T-helper 1 cell treated with Interleukin-12 subunit alpha and Interleukin-12 subunit beta and Interleukin-4 antibody, amounts not matched to agents 30 μg/mL and 1 μg/mL, for 36 hours (primary cell): ENCODE measurements around the gene TSPAN31.
A peak's percentile ranks its signal among the peaks of the same experiment; 100 is the strongest.

ENCODE experiments used
- H3K27ac Mint-ChIP-seq: one replicate; pipeline ENCODE4 v1.8.0; 2021; ENCODE audit warnings: mild to moderate bottlenecking, mixed read lengths
- H3K27me3 Mint-ChIP-seq: one replicate; pipeline ENCODE4 v1.8.0; 2021; ENCODE audit warnings: low read depth, mixed read lengths
- H3K36me3 Mint-ChIP-seq: one replicate; pipeline ENCODE4 v1.8.0; 2021; ENCODE audit warnings: low read depth, mixed read lengths
- H3K4me1 Mint-ChIP-seq: one replicate; pipeline ENCODE4 v1.8.0; 2021; ENCODE audit warnings: low read depth, mixed read lengths
- H3K4me3 Mint-ChIP-seq: one replicate; pipeline ENCODE4 v1.8.0; 2021; ENCODE audit warnings: mild to moderate bottlenecking, moderate library complexity, mixed read lengths
- H3K9me3 Mint-ChIP-seq: one replicate; pipeline ENCODE4 v1.8.0; 2021; ENCODE audit warnings: mixed read lengths

Gene TSPAN31

GRCh38 chr12:57737467-57738460 is 7.1 kb upstream of the TSPAN31 start:
- Mint-ChIP-seq H3K27ac (no peak overlapping the region), H3K36me3 (peaks cover 38% of the 10 kb centered on the region), H3K9me3 (no peaks in the 10 kb centered on the region), H3K4me1 (peaks cover 32% of the 10 kb centered on the region), H3K4me3 (no peak overlapping the region), H3K27me3 (no peaks in the 10 kb centered on the region)

DNA sequence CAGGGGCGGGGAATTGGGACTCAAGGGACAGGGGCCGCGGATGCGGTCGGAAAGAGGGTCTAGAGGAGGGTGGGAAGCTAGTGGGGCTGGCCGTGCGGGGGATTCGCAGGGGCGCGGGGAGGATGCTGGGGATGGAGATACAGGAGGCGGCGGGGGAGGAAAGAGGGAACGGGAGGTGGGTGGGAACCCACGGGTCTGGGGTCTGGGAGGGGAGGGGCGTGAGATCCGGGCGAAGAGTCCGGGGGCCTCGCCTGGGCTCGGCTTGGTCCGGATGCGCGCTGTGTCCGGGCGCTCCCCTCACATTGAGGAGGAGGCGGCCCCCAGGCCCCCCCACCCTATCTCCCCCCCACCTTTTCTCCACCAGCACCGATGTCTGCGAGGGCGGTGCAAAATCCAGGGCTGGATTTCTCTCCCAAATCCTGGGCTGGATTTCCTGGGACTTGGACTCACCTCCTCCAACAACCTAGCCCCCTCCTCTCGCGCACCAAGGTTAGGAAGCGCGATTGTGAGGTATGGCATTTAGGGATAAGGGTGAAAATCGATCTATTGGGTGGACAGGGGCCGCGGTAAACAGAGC is 6.1 kb upstream of the TSPAN31 start, which contains the start of gene AGAP2:
AGAP2 (minus strand) TSS at position 82 of the 577 bp plus-strand sequence. CDS start 496 bp downstream, outside the sequence.
- H3K4me3 Mint-ChIP-seq: peak within 1 kb of the TSS; percentile 71
- no peaks in the 10 kb centered on the region for H3K9me3 Mint-ChIP-seq
- H3K27me3 Mint-ChIP-seq: no peaks in the 10 kb centered on the region
- peaks cover 32% of the 10 kb centered on the region for H3K4me1 Mint-ChIP-seq
- H3K27ac Mint-ChIP-seq: peak within 1 kb of the TSS; percentile 62
- H3K36me3 Mint-ChIP-seq: peaks cover 31% of the 10 kb centered on the region

- peak overlapping the region; percentile 71 for H3K4me3 Mint-ChIP-seq
- H3K36me3 Mint-ChIP-seq: peaks cover 29% of the 10 kb centered on the region
- H3K4me1 Mint-ChIP-seq: peaks cover 38% of the 10 kb centered on the region
- no peaks in the 10 kb centered on the region for H3K9me3 Mint-ChIP-seq
- no peaks in the 10 kb centered on the region for H3K27me3 Mint-ChIP-seq
- peak overlapping the region; percentile 62 for H3K27ac Mint-ChIP-seq
Observed at GRCh38 chr12:57739387-57739786, 5.5 kb upstream of the TSPAN31 start.

DNA sequence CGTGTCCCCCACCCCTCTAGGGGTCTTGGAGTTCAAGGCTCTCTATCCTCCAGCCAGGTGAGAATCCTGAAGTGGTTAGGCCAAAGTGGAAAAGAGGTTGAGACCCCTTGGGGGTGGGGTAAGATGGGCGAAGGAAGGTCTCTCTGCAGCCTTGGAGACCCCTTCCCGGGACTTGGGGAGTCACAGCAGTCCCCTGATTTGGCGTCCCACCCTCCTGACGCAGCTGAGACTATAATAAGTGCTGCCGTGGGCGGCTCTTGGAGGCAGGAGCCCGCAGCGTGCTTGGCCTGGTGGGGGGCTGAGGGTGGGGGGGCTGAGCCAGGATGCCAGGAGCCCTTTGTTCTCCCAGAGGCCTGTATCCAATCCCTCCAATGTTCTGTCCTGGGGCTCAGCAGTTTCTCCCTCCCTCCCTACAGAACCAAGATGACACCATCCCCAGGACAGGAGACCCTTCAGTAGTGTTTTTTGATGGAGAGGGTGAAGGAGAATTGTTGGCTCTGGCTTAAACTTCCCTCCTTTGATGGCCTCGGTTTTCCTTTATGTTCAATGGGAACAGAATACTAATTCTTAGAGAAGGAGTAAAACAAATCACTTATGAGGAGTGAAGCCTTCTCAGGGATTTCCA is 4.8 kb upstream of the TSPAN31 start:
- no peaks in the 10 kb centered on the region for H3K9me3 Mint-ChIP-seq
- peak overlapping the region; percentile 90 for H3K4me3 Mint-ChIP-seq
- H3K27me3 Mint-ChIP-seq: no peaks in the 10 kb centered on the region
- H3K36me3 Mint-ChIP-seq: peaks cover 26% of the 10 kb centered on the region
- peak overlapping the region; percentile 6 for H3K27ac Mint-ChIP-seq
- H3K4me1 Mint-ChIP-seq: peaks cover 38% of the 10 kb centered on the region

DNA sequence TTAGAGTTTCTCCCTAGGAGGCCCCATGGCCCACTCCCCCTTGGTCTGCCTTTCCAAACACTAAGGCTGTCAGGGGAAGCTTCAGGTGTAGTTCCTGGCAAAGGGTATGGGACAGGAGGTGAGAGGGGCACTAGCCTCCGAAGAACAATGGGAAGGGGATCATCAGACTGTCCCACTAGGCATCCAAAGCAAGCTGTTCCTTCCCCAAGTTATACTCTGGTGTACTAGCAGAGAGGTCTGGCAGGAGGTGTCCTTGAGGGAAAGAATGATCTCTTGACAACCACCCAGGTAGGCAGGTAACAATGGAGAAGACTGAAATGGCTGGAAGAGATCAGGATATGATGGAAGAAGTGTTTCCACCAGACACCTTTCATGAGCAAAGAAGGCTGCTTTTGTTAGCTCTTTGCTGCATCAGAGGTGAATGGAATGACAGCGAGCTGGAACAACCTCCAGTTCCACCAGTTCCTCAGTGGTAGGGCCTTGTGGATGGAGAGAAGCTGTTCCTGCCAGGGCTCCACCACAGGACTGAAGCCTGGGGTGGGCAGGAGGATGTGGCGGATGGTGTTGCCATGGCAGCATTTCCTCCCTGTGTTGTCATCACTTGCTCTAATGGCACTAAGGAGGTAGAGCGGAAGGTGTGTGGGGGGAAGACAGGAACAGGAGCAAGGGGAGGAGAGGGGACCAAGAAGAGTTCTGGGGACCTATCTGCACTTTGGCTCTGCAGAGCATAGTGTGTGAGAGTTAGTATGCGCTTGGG is 4.0 kb upstream of the TSPAN31 start:
- Mint-ChIP-seq H3K9me3 (no peaks in the 10 kb centered on the region), H3K4me3 (peak overlapping the region; percentile 90), H3K4me1 (peaks cover 41% of the 10 kb centered on the region), H3K36me3 (peaks cover 25% of the 10 kb centered on the region), H3K27ac (peak overlapping the region; percentile 88), H3K27me3 (no peaks in the 10 kb centered on the region)

DNA sequence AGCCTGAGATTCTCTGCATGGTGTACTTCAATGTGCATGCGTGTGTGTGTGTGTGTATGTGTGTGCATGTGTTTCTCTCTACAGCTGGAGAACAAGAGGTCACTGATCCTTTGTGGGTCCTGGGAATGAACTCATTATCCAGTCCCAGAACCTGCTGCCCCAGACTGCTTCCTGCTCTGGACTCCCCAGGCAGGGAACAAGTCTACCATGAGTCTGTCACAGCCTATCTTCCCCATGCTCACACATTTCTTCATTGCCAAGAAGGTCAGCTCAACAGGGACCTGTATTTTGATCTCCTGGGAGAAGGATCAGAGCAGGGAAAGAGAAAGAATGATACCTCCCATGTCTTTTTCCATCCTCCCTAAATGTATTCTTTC is 3.4 kb upstream of the TSPAN31 start:
- peaks cover 47% of the 10 kb centered on the region for H3K4me1 Mint-ChIP-seq
- no peaks in the 10 kb centered on the region for H3K27me3 Mint-ChIP-seq
- no peaks in the 10 kb centered on the region for H3K9me3 Mint-ChIP-seq
- H3K27ac Mint-ChIP-seq: peak overlapping the region; percentile 88
- H3K36me3 Mint-ChIP-seq: peaks cover 28% of the 10 kb centered on the region
- H3K4me3 Mint-ChIP-seq: peak overlapping the region; percentile 90

- H3K4me3 Mint-ChIP-seq: peak overlapping the region; percentile 90
- peaks cover 26% of the 10 kb centered on the region for H3K36me3 Mint-ChIP-seq
- no peaks in the 10 kb centered on the region for H3K9me3 Mint-ChIP-seq
Observed at GRCh38 chr12:57741844-57742738, 2.7 kb upstream of the TSPAN31 start.

DNA sequence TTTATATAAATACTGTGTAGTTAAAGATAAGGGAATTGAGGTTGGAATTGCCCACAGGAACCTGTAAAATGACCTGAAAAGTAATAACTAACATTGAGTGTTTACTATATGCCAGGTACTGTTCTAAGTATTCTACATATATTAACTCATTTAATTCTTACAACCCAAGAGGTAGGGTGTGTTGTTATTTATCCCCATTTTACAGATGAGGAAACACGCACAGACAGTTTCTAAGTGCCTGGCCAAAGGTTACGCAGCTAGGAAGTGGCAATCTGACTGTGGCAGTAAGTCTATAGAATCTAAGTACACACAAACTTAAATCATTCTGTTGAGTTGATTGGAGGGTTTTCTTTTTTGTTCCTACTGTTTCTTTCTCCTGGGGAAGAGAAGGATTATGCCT is 1.1 kb upstream of the TSPAN31 start:
- peak overlapping the region; percentile 97 for H3K27ac Mint-ChIP-seq

More at GRCh38 chr12:57741844-57742738, 2.7 kb upstream of the TSPAN31 start:
- Mint-ChIP-seq H3K4me1 (peaks cover 46% of the 10 kb centered on the region), H3K27me3 (no peaks in the 10 kb centered on the region), H3K27ac (peak overlapping the region; percentile 88)

DNA sequence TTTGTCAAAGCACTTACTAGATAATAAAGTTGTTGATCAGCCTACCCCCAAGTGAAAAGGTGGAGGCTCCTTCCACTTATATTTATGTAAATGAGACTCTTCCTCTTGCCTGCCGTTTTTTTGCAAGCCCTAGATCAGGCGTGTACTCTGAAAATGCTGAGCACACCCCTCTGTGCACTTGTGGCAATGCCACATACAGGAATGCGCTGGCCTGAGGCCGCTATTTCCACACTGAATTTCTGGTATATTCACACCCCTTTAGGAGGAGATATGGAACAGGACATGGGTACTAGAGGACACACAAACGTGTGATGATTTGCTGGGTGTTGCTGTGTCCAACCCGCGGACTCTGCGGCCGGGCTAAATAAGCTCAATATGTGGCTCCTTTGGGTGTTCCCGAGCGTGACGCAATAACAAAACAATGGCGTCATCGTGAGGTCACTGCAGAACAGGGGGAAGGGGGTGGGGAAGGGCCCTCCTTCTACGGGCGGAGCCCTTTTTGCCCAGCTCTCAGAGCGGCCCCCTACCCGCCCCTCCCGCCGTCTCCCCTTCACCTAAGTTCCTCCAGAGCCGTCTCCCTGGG is 554 bp upstream of the TSPAN31 start:
- H3K27ac Mint-ChIP-seq: peak overlapping the region; percentile 97
- H3K4me3 Mint-ChIP-seq: peak overlapping the region; percentile 88
- H3K27me3 Mint-ChIP-seq: no peaks in the 10 kb centered on the region
- no peaks in the 10 kb centered on the region for H3K9me3 Mint-ChIP-seq
- H3K4me1 Mint-ChIP-seq: peaks cover 46% of the 10 kb centered on the region
- H3K36me3 Mint-ChIP-seq: peaks cover 34% of the 10 kb centered on the region

More for the DNA sequence above, 1.1 kb upstream of the TSPAN31 start:
- peaks cover 50% of the 10 kb centered on the region for H3K4me1 Mint-ChIP-seq
- H3K9me3 Mint-ChIP-seq: no peaks in the 10 kb centered on the region
- H3K36me3 Mint-ChIP-seq: peaks cover 34% of the 10 kb centered on the region
- peak overlapping the region; percentile 88 for H3K4me3 Mint-ChIP-seq
- H3K27me3 Mint-ChIP-seq: no peaks in the 10 kb centered on the region

GRCh38 chr12:57745485-57745881 is 644 bp downstream of the TSPAN31 start:
- H3K27me3 Mint-ChIP-seq: no peaks in the 10 kb centered on the region
- peak overlapping the region; percentile 97 for H3K27ac Mint-ChIP-seq
- peak overlapping the region; percentile 88 for H3K4me3 Mint-ChIP-seq
- peaks cover 45% of the 10 kb centered on the region for H3K4me1 Mint-ChIP-seq
- H3K36me3 Mint-ChIP-seq: peaks cover 36% of the 10 kb centered on the region
- no peaks in the 10 kb centered on the region for H3K9me3 Mint-ChIP-seq

DNA sequence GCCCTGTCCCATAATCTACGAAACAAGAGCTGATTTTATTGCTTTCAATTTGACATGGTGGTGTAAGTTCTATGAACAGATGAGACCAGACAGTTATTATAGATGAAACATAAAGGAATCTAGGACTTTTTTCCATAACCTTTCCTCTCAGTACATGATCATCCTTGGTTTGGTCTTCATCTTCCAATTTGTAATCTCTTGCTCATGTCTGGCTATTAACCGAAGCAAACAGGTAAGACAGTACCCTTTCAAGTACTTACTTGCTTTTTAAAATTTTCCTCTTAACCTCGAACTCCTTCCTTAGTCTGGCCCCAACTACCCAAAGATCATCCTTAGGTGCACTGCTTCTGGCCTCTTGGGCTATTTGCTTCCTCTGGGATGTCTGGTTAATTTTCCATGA is 1.2 kb downstream of the TSPAN31 start:
- Mint-ChIP-seq H3K9me3 (no peaks in the 10 kb centered on the region), H3K27ac (peak overlapping the region; percentile 97), H3K36me3 (peaks cover 36% of the 10 kb centered on the region), H3K4me1 (peaks cover 42% of the 10 kb centered on the region), H3K4me3 (peak overlapping the region; percentile 88), H3K27me3 (no peaks in the 10 kb centered on the region)

DNA sequence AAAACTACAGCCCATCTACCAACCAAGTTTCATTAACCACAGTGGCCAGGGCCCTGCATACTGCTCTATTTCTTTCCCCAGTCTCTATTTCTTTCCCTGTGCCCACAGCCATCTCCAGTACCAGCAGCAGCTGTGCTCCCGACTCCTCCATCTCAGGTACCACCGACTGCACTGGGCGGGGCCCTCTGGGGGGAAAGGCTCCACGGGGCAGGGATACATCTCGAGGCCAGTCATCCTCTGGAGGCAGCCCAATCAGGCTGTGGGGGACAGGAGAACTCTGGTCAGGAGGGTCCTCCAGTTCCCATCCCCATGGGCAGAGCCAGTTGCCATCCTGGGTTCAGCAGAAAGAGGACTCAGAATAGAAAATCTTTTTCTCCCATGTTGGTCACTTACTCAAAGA is 4.2 kb downstream of the TSPAN31 start:
- Mint-ChIP-seq H3K4me1 (peaks cover 60% of the 10 kb centered on the region), H3K27me3 (no peaks in the 10 kb centered on the region), H3K27ac (no peak overlapping the region), H3K9me3 (no peaks in the 10 kb centered on the region), H3K4me3 (no peak overlapping the region), H3K36me3 (peaks cover 42% of the 10 kb centered on the region)
